Peyer's patch (tissue), 4 donors: Measurements from ENCODE around the gene MTNR1A. TPM values are rescaled to one million over a fixed set of nuclear protein-coding genes. Genes with fewer than 3 reads are reported as not detected.
A peak's percentile ranks its signal among the peaks of the same experiment; 100 is the strongest.

Experiments
- DNase-seq, 3 donors: peaks; one replicate each; pipeline ENCODE4 v3.0.0-alpha.2; 2017 to 2019
- H3K27ac ChIP-seq, 4 donors: fragments of 200-600 bp; sonication (generic); one replicate each; pipeline ENCODE4 v1.5.1; 2016 to 2019
- H3K27me3 ChIP-seq, 2 donors: fragments of 200-600 bp; sonication (generic); one replicate each; pipeline ENCODE4 v1.5.1; 2019
- H3K36me3 ChIP-seq, 3 donors: fragments of 200-600 bp; sonication (generic); one replicate each; pipeline ENCODE4 v1.5.1; 2016 to 2019
- H3K4me1 ChIP-seq, 4 donors: fragments of 200-600 bp; sonication (generic); one replicate each; pipeline ENCODE4 v1.5.1; 2016 to 2019
- H3K4me3 ChIP-seq, 4 donors: fragments of 200-600 bp; sonication (generic); 1 replicate in 3 of 4; 2 replicates in 1 of 4; pipeline ENCODE4 v1.5.1; 2016 to 2019; ENCODE audit warnings: mild to moderate bottlenecking in 1 of 4
- H3K9me3 ChIP-seq, 4 donors: fragments of 200-600 bp; sonication (generic); one replicate each; pipeline ENCODE4 v1.5.1; 2016 to 2019; ENCODE audit warnings: mild to moderate bottlenecking in 1 of 4
- CTCF ChIP-seq, 6 experiments: fragments of 450-650 bp in 4 of 6; fragments of 200-600 bp in 2 of 6; sonication (generic) in 1 of 6; IDR thresholded peaks; one replicate each; pipeline ENCODE4 v1.5.1; 2017 to 2019; ENCODE audit warnings: antibody characterized with exemption in 6 of 6, mild to moderate bottlenecking in 3 of 6, moderate library complexity in 1 of 6
- POLR2A ChIP-seq, 2 donors: fragments of 450-650 bp; IDR thresholded peaks; one replicate each; pipeline ENCODE4 v1.5.1; 2017; ENCODE audit warnings: antibody characterized with exemption in 2 of 2, mild to moderate bottlenecking in 2 of 2, moderate library complexity in 2 of 2
- total RNA-seq, 4 donors: library from RNA; depleted of rRNA; stranded (reverse); fragments of >200 nt; gene quantifications; one replicate each; pipeline ENCODE4 v1.1.0, GENCODE V29; 2016

The MTNR1A gene
- total RNA-seq, 4 donors from 2014 or later: not detected

GRCh38 chr4:186588503-186588902 is 33.1 kb upstream of the MTNR1A start:
- H3K4me3 ChIP-seq: no peak overlapping the region
- H3K27me3 ChIP-seq: no peaks in the 10 kb centered on the region
- H3K4me1 ChIP-seq: no peaks in the 10 kb centered on the region
- TF ChIP-seq CTCF (IDR thresholded peaks at IDR 0.05) (no peak), POLR2A (IDR thresholded peaks at IDR 0.05) (no peak)
- DNase-seq: no peak
- no peak overlapping the region for H3K27ac ChIP-seq
- H3K9me3 ChIP-seq: no peaks in the 10 kb centered on the region
- H3K36me3 ChIP-seq: peaks cover 0 to 49% (median 0%) of the 10 kb centered on the region in 3 donors

- H3K4me1 ChIP-seq: no peaks in the 10 kb centered on the region
- no peaks in the 10 kb centered on the region for H3K27me3 ChIP-seq
- no peak overlapping the region for H3K4me3 ChIP-seq
- no peaks in the 10 kb centered on the region for H3K9me3 ChIP-seq
- TF ChIP-seq POLR2A (IDR thresholded peaks at IDR 0.05) (no peak), CTCF (IDR thresholded peaks at IDR 0.05) (peak; percentile 38 to 86 (median 72))
- DNase-seq: peak; percentile 60 to 86 (median 64)
- no peak overlapping the region for H3K27ac ChIP-seq
- peaks cover 0 to 43% (median 0%) of the 10 kb centered on the region in 3 donors for H3K36me3 ChIP-seq
Measured at GRCh38 chr4:186587416-186588018, 32.1 kb upstream of the MTNR1A start.

- no peak for DNase-seq
- H3K9me3 ChIP-seq: no peaks in the 10 kb centered on the region
- H3K27me3 ChIP-seq: no peaks in the 10 kb centered on the region
- H3K36me3 ChIP-seq: peaks cover 0 to 31% (median 0%) of the 10 kb centered on the region in 3 donors
- H3K27ac ChIP-seq: no peak overlapping the region
- TF ChIP-seq POLR2A (IDR thresholded peaks at IDR 0.05): no peak
- TF ChIP-seq CTCF (IDR thresholded peaks at IDR 0.05): no peak
- no peaks in the 10 kb centered on the region for H3K4me1 ChIP-seq
- no peak overlapping the region for H3K4me3 ChIP-seq
Measured at GRCh38 chr4:186586205-186586604, 30.8 kb upstream of the MTNR1A start.

GRCh38 chr4:186584912-186585311 is 29.5 kb upstream of the MTNR1A start:
- TF ChIP-seq POLR2A (IDR thresholded peaks at IDR 0.05) (no peak), CTCF (IDR thresholded peaks at IDR 0.05) (no peak)
- Histone ChIP-seq H3K27ac (no peak overlapping the region), H3K9me3 (no peaks in the 10 kb centered on the region), H3K4me1 (no peaks in the 10 kb centered on the region), H3K4me3 (no peak overlapping the region), H3K27me3 (no peaks in the 10 kb centered on the region), H3K36me3 (peaks cover 0 to 39% (median 0%) of the 10 kb centered on the region in 3 donors)
- no peak for DNase-seq

GRCh38 chr4:186581421-186581820 is 26.1 kb upstream of the MTNR1A start:
- H3K27me3 ChIP-seq: no peaks in the 10 kb centered on the region
- peaks cover 0 to 26% (median 0%) of the 10 kb centered on the region in 3 donors for H3K36me3 ChIP-seq
- TF ChIP-seq CTCF (IDR thresholded peaks at IDR 0.05) (no peak), POLR2A (IDR thresholded peaks at IDR 0.05) (no peak)
- no peak overlapping the region for H3K27ac ChIP-seq
- no peaks in the 10 kb centered on the region for H3K4me1 ChIP-seq
- H3K4me3 ChIP-seq: no peak overlapping the region
- no peaks in the 10 kb centered on the region for H3K9me3 ChIP-seq
- DNase-seq: no peak
